ENCODE measurements around the gene LCN1. TPM values are rescaled to one million over a fixed set of nuclear protein-coding genes. Genes with fewer than 3 reads are reported as not detected.

Gene LCN1
- total and polyA plus RNA-seq, 2 of the 4 experiments (the other 2 are of a cell fraction): not detected

- no peak overlapping the region for H3K56ac ChIP-seq (ENCODE audit: extremely low read depth, insufficient read depth, low read length)
- intact Hi-C loops (cut with micrococcal nuclease) (no loop called here), in situ Hi-C loops (cut with MboI; ENCODE audit: low sequenced_read_pairs) (no loop called here), dilution Hi-C loops (cut with HindIII; ENCODE audit: low sequenced_read_pairs, unreplicated experiment) (no loop called here)
- H2AFZ ChIP-seq (replicated peaks; ENCODE audit: low read length, poor library complexity): no peak overlapping the region
- H3K4me3 ChIP-seq (ENCODE audit: insufficient read depth, low read depth, low read length): no peak overlapping the region
- H3K27ac ChIP-seq (ENCODE audit: insufficient read depth, low read length): no peak overlapping the region
- H2BK120ac ChIP-seq (ENCODE audit: low read depth, low read length): no peak overlapping the region
- BruUV-seq (replicated peaks): no TSS peak
- no peak overlapping the region for H2BK5ac ChIP-seq (ENCODE audit: low read depth, low read length, poor library complexity, severe bottlenecking)
- no peaks in the 10 kb centered on the region for H3K9me1 ChIP-seq (ENCODE audit: insufficient read depth, low read length)
- ChIA-PET POLR2A (ENCODE audit: unreplicated experiment) (no interaction called here), CTCF (no interaction called here)
- no peak overlapping the region for H2BK15ac ChIP-seq (ENCODE audit: low read depth, low read length)
- DNase-seq: no peak
- H3K14ac ChIP-seq (replicated peaks; ENCODE audit: low read depth, low read length): no peak overlapping the region
- no peak overlapping the region for H3K18ac ChIP-seq (ENCODE audit: low read depth, low read length)
- no peak overlapping the region for H3K4ac ChIP-seq (ENCODE audit: low read depth, low read length)
- no peak overlapping the region for H4K91ac ChIP-seq (ENCODE audit: insufficient read depth, low read depth, low read length)
- H2BK20ac ChIP-seq (ENCODE audit: low read depth, low read length): no peak overlapping the region
- no peak overlapping the region for H3K9ac ChIP-seq (ENCODE audit: low read depth, low read length)
- WGBS, 2 experiments (ENCODE audit: extremely low coverage in 2 of 2, insufficient read length in 1 of 2): 60% methylated on average over 1 of the region's 14 CpGs; no CpG with 5 or more reads in 1 of the 2 experiments
- peaks cover 5% of the 10 kb centered on the region; the same call in 1 of the 2 replicates for H3K4me1 ChIP-seq (ENCODE audit: control insufficient read depth, insufficient read depth, low read length)
- peaks cover 32% of the 10 kb centered on the region for H4K20me1 ChIP-seq (ENCODE audit: insufficient read depth, low read length)
- peaks cover 2% of the 10 kb centered on the region; the same call in 1 of the 2 replicates for H3K27me3 ChIP-seq (ENCODE audit: control insufficient read depth, insufficient read depth, low read length)
- no peak overlapping the region for H4K5ac ChIP-seq (ENCODE audit: low read depth, low read length)
- H3K4me2 ChIP-seq (ENCODE audit: low read depth, low read length): no peak overlapping the region
- no peak overlapping the region for H3K23ac ChIP-seq (ENCODE audit: low read depth, low read length)
- H3K9me3 ChIP-seq (ENCODE audit: control insufficient read depth, insufficient read depth, low read length): no peaks in the 10 kb centered on the region
- peaks cover 4 to 31% of the 10 kb centered on the region in 2 experiments for H3K79me1 ChIP-seq (ENCODE audit: low read depth in 1 of 2, low read length in 2 of 2)
- peak overlapping the region; percentile 55 for H2AK9ac ChIP-seq (replicated peaks; ENCODE audit: low read depth, low read length, poor library complexity)
- no peak overlapping the region for H4K8ac ChIP-seq (ENCODE audit: low read depth in 2 of 2, low read length in 2 of 2)
- ATAC-seq (ENCODE audit: low read depth): 0 out of 2 replicates have a peak, but pooled peaks have one; percentile 7
- peaks cover 27% of the 10 kb centered on the region for H3K36me3 ChIP-seq (ENCODE audit: control insufficient read depth, insufficient read depth, low read length)
- no peak overlapping the region for H2AK5ac ChIP-seq (ENCODE audit: low read depth, low read length)
- TF ChIP-seq RAD21 (IDR thresholded peaks at IDR 0.05; ENCODE audit: low read length) (no peak), RCOR1 (IDR thresholded peaks at IDR 0.05; ENCODE audit: insufficient replicate concordance, low read length) (no peak), MXI1 (IDR thresholded peaks at IDR 0.05; ENCODE audit: borderline replicate concordance, low read depth, low read length) (no peak), RFX5 (IDR thresholded peaks at IDR 0.05; ENCODE audit: low read depth, low read length) (no peak), POLR2A (IDR thresholded peaks at IDR 0.05; ENCODE audit: low read depth, low read length) (no peak), BHLHE40 (IDR thresholded peaks at IDR 0.05; ENCODE audit: low read depth, low read length) (no peak), MAZ (IDR thresholded peaks at IDR 0.05; ENCODE audit: borderline replicate concordance, low read depth, low read length) (no peak), CEBPB (IDR thresholded peaks at IDR 0.05; ENCODE audit: low read depth, low read length) (no peak), NFE2L2 (IDR thresholded peaks at IDR 0.05; ENCODE audit: low read depth, low read length) (no peak), MAFK (IDR thresholded peaks at IDR 0.05; ENCODE audit: low read depth, low read length) (no peak), CHD1 (IDR thresholded peaks at IDR 0.05; ENCODE audit: low read depth, low read length) (no peak), FOS (IDR thresholded peaks at IDR 0.05; ENCODE audit: low read depth, low read length) (no peak), USF2 (IDR thresholded peaks at IDR 0.05; ENCODE audit: low read depth, low read length) (no peak)
- TF ChIP-seq, protein P1, sequence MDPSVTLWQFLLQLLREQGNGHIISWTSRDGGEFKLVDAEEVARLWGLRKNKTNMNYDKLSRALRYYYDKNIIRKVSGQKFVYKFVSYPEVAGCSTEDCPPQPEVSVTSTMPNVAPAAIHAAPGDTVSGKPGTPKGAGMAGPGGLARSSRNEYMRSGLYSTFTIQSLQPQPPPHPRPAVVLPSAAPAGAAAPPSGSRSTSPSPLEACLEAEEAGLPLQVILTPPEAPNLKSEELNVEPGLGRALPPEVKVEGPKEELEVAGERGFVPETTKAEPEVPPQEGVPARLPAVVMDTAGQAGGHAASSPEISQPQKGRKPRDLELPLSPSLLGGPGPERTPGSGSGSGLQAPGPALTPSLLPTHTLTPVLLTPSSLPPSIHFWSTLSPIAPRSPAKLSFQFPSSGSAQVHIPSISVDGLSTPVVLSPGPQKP (IDR thresholded peaks at IDR 0.05; ENCODE audit: borderline replicate concordance, low read depth, low read length): no peak
- TF ChIP-seq, protein P2, sequence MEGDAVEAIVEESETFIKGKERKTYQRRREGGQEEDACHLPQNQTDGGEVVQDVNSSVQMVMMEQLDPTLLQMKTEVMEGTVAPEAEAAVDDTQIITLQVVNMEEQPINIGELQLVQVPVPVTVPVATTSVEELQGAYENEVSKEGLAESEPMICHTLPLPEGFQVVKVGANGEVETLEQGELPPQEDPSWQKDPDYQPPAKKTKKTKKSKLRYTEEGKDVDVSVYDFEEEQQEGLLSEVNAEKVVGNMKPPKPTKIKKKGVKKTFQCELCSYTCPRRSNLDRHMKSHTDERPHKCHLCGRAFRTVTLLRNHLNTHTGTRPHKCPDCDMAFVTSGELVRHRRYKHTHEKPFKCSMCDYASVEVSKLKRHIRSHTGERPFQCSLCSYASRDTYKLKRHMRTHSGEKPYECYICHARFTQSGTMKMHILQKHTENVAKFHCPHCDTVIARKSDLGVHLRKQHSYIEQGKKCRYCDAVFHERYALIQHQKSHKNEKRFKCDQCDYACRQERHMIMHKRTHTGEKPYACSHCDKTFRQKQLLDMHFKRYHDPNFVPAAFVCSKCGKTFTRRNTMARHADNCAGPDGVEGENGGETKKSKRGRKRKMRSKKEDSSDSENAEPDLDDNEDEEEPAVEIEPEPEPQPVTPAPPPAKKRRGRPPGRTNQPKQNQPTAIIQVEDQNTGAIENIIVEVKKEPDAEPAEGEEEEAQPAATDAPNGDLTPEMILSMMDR (conservative IDR thresholded peaks at IDR 0.05; ENCODE audit: low read depth, low read length): no peak
Measured at GRCh38 chr9:135506327-135507103, 14.7 kb upstream of the LCN1 start.

Data from IMR-90 (cell line).